HepG2 (cell line): ENCODE data around the gene DENND11. TPM values are rescaled to one million over a fixed set of nuclear protein-coding genes. Genes with fewer than 3 reads are reported as not detected.

Source experiments
- ATAC-seq: fragments of 200-7000 bp; cut with Tn5 transposase; 3 replicates; pipeline ENCODE4 v1.9.1; 2020; ENCODE audit warnings: mild to moderate bottlenecking, moderate library complexity
- BruUV-seq: library from RNA; stranded (reverse); fragments of 400-500 nt; replicated peaks from 2 replicates; lab custom pipeline; 2021; lab: Mats Ljungman, UMichigan
- CTCF ChIA-PET: fragments of 300-600 bp; formaldehyde crosslinking; extraction: SDS; loops from one replicate; lab custom pipeline; 2021; ENCODE audit warnings: low total read pairs, inconsistent platforms, low intra/inter-chr PET ratio; lab: Yijun Ruan, JAX
- POLR2A ChIA-PET: fragments of 350-600 bp; sonication (Branson Sonifier 250); formaldehyde crosslinking; loops from one replicate; lab custom pipeline; 2020; ENCODE audit warnings: antibody characterized with exemption, inconsistent platforms; lab: Yijun Ruan, JAX
- DNase-seq: peaks from one replicate; pipeline ENCODE4 v3.0.0-alpha.2; 2015; ENCODE audit warnings: low spot score
- FAIRE-seq: peaks from 3 replicates; lab custom pipeline; 2011; peaks lifted over from hg19 to GRCh38; lab: Jason Lieb, UNC
- H2AFZ ChIP-seq: one replicate; pipeline ENCODE4 v1.6.1; 2011; ENCODE audit warnings: low read length, inconsistent platforms
- H3K27ac ChIP-seq: fragments of 300-600 bp; 3 replicates; pipeline ENCODE4 v1.8.0; 2011; ENCODE audit warnings: mixed run types, mild to moderate bottlenecking, mixed read lengths, low read length, inconsistent platforms; ENCODE audit not compliant: insufficient read depth; ENCODE audit errors: extremely low read length
- H3K27me3 ChIP-seq, 2 experiments: fragments of 200-600 bp in 1 of 2; 2 replicates in 1 of 2; 3 replicates in 1 of 2; pipeline versions ENCODE4 v1.6.0 to v1.8.0; 2011; ENCODE audit warnings: low read length in 2 of 2, mild to moderate bottlenecking in 2 of 2, moderate library complexity in 2 of 2, inconsistent platforms in 1 of 2; ENCODE audit not compliant: insufficient read depth in 2 of 2, control insufficient read depth in 1 of 2
- H3K36me3 ChIP-seq, 2 experiments: fragments of 200-600 bp in 1 of 2; replicated peaks in 1 of 2; 2 replicates in 1 of 2; 3 replicates in 1 of 2; pipeline versions ENCODE4 v1.5.1 to v1.8.0; 2011; ENCODE audit warnings: low read length in 2 of 2, inconsistent platforms in 1 of 2; ENCODE audit not compliant: insufficient read depth in 2 of 2, control insufficient read depth in 1 of 2
- H3K4me1 ChIP-seq: 2 replicates; pipeline ENCODE4 v1.5.1; 2012; ENCODE audit warnings: low read length, inconsistent platforms; ENCODE audit not compliant: insufficient read depth
- H3K4me2 ChIP-seq: 2 replicates; pipeline ENCODE4 v1.6.0; 2011; ENCODE audit warnings: low read depth, low read length, inconsistent platforms
- H3K4me3 ChIP-seq, 3 experiments: fragments of 200-600 bp in 1 of 3; sonication (generic), shearing (Covaris generic) in 1 of 3; replicated peaks in 1 of 3; 2 replicates each; pipeline ENCODE4 v1.5.1; 2011 to 2016; ENCODE audit warnings: low read length in 3 of 3, inconsistent platforms in 2 of 3, low read depth in 2 of 3, mild to moderate bottlenecking in 2 of 3, control low read depth in 1 of 3, mixed read lengths in 1 of 3; ENCODE audit not compliant: insufficient read depth in 1 of 3
- H3K79me2 ChIP-seq: one replicate; pipeline ENCODE4 v1.6.1; 2011; ENCODE audit warnings: low read length, inconsistent platforms; ENCODE audit not compliant: insufficient read depth
- H3K9ac ChIP-seq: 2 replicates; pipeline ENCODE4 v1.6.0; 2011; ENCODE audit warnings: mild to moderate bottlenecking, low read depth, low read length, inconsistent platforms; ENCODE audit not compliant: insufficient read depth
- H3K9me3 ChIP-seq: 2 replicates; pipeline ENCODE4 v1.5.1; 2012; ENCODE audit warnings: mild to moderate bottlenecking, low read length
- H4K20me1 ChIP-seq: 2 replicates; pipeline ENCODE4 v1.6.0; 2011; ENCODE audit warnings: inconsistent platforms, mild to moderate bottlenecking, low read length, moderate library complexity; ENCODE audit not compliant: insufficient read depth
- AGO1 ChIP-seq: fragments of 200-400 bp; formaldehyde crosslinking; IDR thresholded peaks from 2 replicates; pipeline ENCODE4 v1.6.1; 2017; ENCODE audit warnings: mild to moderate bottlenecking, low read depth, low read length, moderate library complexity; ENCODE audit not compliant: poor library complexity, severe bottlenecking
- DNMT1 ChIP-seq: sonication (generic); formaldehyde crosslinking; IDR thresholded peaks from 2 replicates; pipeline ENCODE4 v1.5.1; 2020; ENCODE audit warnings: mild to moderate bottlenecking, missing genetic modification reagents
- HBP1 ChIP-seq: IDR thresholded peaks from 2 replicates; pipeline ENCODE4 v1.6.1; 2016; ENCODE audit warnings: low read depth, control low read depth
- HIC2 ChIP-seq: sonication (generic); formaldehyde crosslinking; IDR thresholded peaks from 2 replicates; pipeline ENCODE4 v1.9.0; 2022; ENCODE audit warnings: low read depth, missing genetic modification reagents
- JARID2 ChIP-seq: sonication (generic); formaldehyde crosslinking; IDR thresholded peaks from 2 replicates; pipeline ENCODE4 v1.8.1; 2023; ENCODE audit warnings: missing genetic modification reagents, inconsistent platforms; ENCODE audit not compliant: insufficient replicate concordance
- RNF219 ChIP-seq: sonication (generic); formaldehyde crosslinking; IDR thresholded peaks from 2 replicates; pipeline ENCODE4 v1.5.0; 2020; ENCODE audit warnings: mild to moderate bottlenecking, missing genetic modification reagents
- SATB2 ChIP-seq: sonication (generic); formaldehyde crosslinking; IDR thresholded peaks from 2 replicates; pipeline ENCODE4 v1.5.0; 2020; ENCODE audit warnings: missing genetic modification reagents
- SP5 ChIP-seq: IDR thresholded peaks from 2 replicates; pipeline ENCODE4 v1.6.1; 2016; ENCODE audit warnings: low read depth, borderline replicate concordance
- SYNCRIP ChIP-seq: fragments of 200-400 bp; formaldehyde crosslinking; IDR thresholded peaks from 2 replicates; pipeline ENCODE4 v1.6.1; 2018; ENCODE audit warnings: mild to moderate bottlenecking, low read depth, low read length; ENCODE audit not compliant: insufficient read depth
- ZNF138 ChIP-seq: sonication (generic); formaldehyde crosslinking; IDR thresholded peaks from 2 replicates; pipeline ENCODE4 v1.5.0; 2020; ENCODE audit warnings: mild to moderate bottlenecking, low read depth, missing genetic modification reagents
- ZNF564 ChIP-seq: sonication (generic); formaldehyde crosslinking; IDR thresholded peaks from 2 replicates; pipeline ENCODE4 v1.8.1; 2023; ENCODE audit warnings: mild to moderate bottlenecking, missing genetic modification reagents
- WGBS: methylation state at CpG from one replicate; pipeline ENCODE4 v1.1.6; 2017; ENCODE audit warnings: low lambda C conversion rate; 5-methylcytosine and 5-hydroxymethylcytosine counted together
- in situ Hi-C: cut with HindIII; loops from 2 replicates; pipeline ENCODE4 v1.10.0; 2017; ENCODE audit warnings: low pct_unique_long_range_greater_than_20kb; ENCODE audit not compliant: extremely low pct_ligation_motif_present
- intact Hi-C: fragments of 100-400 bp; cut with micrococcal nuclease; formaldehyde crosslinking; loops from one replicate; pipeline ENCODE4 v1.10.0; 2022; ENCODE audit not compliant: unreplicated experiment
- polyA plus RNA-seq, 8 experiments: library from polyadenylated mRNA; depleted of rRNA in 3 of 8; stranded (reverse) in 7 of 8; unstranded in 1 of 8; fragments of >200 nt; fragmentation: Illumina TruSeq in 4 of 8; extraction: Trizol in 4 of 8; gene quantifications; 2 replicates each; pipeline versions ENCODE4 v1.2.1 to v1.2.3, GENCODE V29; 2011 to 2016; ENCODE audit warnings: low read depth in 4 of 8, missing spikeins in 1 of 8, mixed read lengths in 1 of 8; ENCODE audit not compliant: insufficient read depth in 1 of 8
- total RNA-seq, 5 experiments: library from RNA; depleted of rRNA; stranded (reverse); fragments of >200 nt; fragmentation: Illumina TruSeq; extraction: Trizol; gene quantifications; 2 replicates each; pipeline ENCODE4 v1.2.3, GENCODE V29; 2016; ENCODE audit warnings: low read depth in 1 of 5
- TF ChIP-seq, protein P1 (sequence below): IDR thresholded peaks from 2 replicates; pipeline ENCODE4 v1.6.1; 2012; ENCODE audit warnings: low read depth, low read length, improper control_type of control experiment
- TF ChIP-seq, protein P2 (sequence below): sonication (generic); formaldehyde crosslinking; IDR thresholded peaks from 2 replicates; pipeline ENCODE4 v1.5.0; 2020; ENCODE audit warnings: mild to moderate bottlenecking, missing genetic modification reagents

The DENND11 gene
- total and polyA plus RNA-seq, 2 of the 13 experiments (the other 11 are each of a cell fraction or from before 2014, with no cell fraction given) = 7.1 to 10.5 TPM

GRCh38 chr7:141706239-141707064 is 4.5 kb upstream of the DENND11 start:
- Histone ChIP-seq H3K27me3 (peaks cover 0 to 19% of the 10 kb centered on the region in 2 experiments; a peak in 3 of 5 replicates), H3K36me3 (no peaks in the 10 kb centered on the region), H3K4me1 (peaks cover 24% of the 10 kb centered on the region), H3K27ac (no peak overlapping the region), H3K4me3 (no peak overlapping the region), H3K9me3 (no peaks in the 10 kb centered on the region), H3K4me2 (no peak overlapping the region), H3K79me2 (no peaks in the 10 kb centered on the region), H3K9ac (no peak overlapping the region), H2AFZ (no peak overlapping the region), H4K20me1 (no peaks in the 10 kb centered on the region)
- 45% methylated on average over 1 of the region's 1 CpG for WGBS
- BruUV-seq = no TSS peak
- POLR2A ChIA-PET = no interaction called here
- CTCF ChIA-PET = no interaction called here
- intact Hi-C loops = no loop called here
- in situ Hi-C loops = no loop called here
- DNase-seq (no peak), ATAC-seq (no peak), FAIRE-seq (no peak)
- TF ChIP-seq HBP1 (no peak), AGO1 (no peak), DNMT1 (no peak), SP5 (CRISPR knock-in tag) (no peak), HIC2 (CRISPR knock-in tag) (no peak), SATB2 (CRISPR knock-in tag) (no peak), JARID2 (CRISPR knock-in tag) (no peak), RNF219 (no peak), SYNCRIP (no peak), ZNF138 (CRISPR knock-in tag) (no peak), ZNF564 (CRISPR knock-in tag) (no peak)
- TF ChIP-seq, protein P1, sequence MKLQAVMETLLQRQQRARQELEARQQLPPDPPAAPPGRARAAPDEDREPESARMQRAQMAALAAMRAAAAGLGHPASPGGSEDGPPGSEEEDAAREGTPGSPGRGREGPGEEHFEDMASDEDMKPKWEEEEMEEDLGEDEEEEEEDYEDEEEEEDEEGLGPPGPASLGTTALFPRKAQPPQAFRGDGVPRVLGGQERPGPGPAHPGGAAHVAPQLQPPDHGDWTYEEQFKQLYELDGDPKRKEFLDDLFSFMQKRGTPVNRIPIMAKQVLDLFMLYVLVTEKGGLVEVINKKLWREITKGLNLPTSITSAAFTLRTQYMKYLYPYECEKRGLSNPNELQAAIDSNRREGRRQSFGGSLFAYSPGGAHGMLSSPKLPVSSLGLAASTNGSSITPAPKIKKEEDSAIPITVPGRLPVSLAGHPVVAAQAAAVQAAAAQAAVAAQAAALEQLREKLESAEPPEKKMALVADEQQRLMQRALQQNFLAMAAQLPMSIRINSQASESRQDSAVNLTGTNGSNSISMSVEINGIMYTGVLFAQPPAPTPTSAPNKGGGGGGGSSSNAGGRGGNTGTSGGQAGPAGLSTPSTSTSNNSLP = no peak
- TF ChIP-seq, protein P2, sequence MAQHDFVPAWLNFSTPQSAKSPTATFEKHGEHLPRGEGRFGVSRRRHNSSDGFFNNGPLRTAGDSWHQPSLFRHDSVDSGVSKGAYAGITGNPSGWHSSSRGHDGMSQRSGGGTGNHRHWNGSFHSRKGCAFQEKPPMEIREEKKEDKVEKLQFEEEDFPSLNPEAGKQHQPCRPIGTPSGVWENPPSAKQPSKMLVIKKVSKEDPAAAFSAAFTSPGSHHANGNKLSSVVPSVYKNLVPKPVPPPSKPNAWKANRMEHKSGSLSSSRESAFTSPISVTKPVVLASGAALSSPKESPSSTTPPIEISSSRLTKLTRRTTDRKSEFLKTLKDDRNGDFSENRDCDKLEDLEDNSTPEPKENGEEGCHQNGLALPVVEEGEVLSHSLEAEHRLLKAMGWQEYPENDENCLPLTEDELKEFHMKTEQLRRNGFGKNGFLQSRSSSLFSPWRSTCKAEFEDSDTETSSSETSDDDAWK = no peak
